GM12865 (cell line): ENCODE data around the gene FRMD4A.

Experiments used
- DNase-seq: peaks from one replicate; pipeline ENCODE4 v3.0.0; 2010; ENCODE audit warnings: low read depth
- H3K4me3 ChIP-seq: 2 replicates; pipeline ENCODE4 v1.5.1; 2011; ENCODE audit warnings: mild to moderate bottlenecking, low read depth, low read length, control low read depth
- TF ChIP-seq, protein P1 (sequence below): IDR thresholded peaks from 2 replicates; pipeline ENCODE4 v1.5.1; 2011; ENCODE audit warnings: low read length, control low read depth, low read depth, inconsistent platforms; ENCODE audit not compliant: insufficient read depth; ENCODE audit errors: missing control alignments

The FRMD4A gene

DNA sequence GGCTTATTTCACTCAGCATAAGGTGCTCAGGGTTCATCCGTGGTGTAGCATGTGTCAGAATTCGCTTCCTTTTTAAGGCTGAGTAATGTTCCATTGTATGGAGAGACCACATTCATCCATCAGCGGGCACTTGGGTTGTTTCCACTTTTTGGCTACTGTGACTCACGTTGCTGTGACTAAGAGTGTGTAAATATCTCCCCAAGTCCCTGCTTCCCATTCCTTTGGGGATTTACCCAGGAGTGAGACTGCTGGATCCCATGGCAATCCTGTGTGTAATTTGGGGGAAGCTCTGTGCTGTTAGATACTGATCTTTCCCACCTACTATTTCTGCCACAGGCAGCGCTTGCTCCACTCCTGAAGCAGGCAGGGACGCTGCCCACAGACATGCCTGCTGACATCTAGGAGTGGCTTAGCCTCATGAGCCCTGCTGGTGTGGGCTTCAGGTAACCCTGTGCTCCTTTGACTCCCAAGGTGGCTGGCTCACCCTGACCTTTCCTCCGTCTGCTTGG lies 346.0 kb downstream of the FRMD4A start:
- no peak for DNase-seq
- H3K4me3 ChIP-seq = no peak overlapping the region
- TF ChIP-seq, protein P1, sequence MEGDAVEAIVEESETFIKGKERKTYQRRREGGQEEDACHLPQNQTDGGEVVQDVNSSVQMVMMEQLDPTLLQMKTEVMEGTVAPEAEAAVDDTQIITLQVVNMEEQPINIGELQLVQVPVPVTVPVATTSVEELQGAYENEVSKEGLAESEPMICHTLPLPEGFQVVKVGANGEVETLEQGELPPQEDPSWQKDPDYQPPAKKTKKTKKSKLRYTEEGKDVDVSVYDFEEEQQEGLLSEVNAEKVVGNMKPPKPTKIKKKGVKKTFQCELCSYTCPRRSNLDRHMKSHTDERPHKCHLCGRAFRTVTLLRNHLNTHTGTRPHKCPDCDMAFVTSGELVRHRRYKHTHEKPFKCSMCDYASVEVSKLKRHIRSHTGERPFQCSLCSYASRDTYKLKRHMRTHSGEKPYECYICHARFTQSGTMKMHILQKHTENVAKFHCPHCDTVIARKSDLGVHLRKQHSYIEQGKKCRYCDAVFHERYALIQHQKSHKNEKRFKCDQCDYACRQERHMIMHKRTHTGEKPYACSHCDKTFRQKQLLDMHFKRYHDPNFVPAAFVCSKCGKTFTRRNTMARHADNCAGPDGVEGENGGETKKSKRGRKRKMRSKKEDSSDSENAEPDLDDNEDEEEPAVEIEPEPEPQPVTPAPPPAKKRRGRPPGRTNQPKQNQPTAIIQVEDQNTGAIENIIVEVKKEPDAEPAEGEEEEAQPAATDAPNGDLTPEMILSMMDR = no peak

DNA sequence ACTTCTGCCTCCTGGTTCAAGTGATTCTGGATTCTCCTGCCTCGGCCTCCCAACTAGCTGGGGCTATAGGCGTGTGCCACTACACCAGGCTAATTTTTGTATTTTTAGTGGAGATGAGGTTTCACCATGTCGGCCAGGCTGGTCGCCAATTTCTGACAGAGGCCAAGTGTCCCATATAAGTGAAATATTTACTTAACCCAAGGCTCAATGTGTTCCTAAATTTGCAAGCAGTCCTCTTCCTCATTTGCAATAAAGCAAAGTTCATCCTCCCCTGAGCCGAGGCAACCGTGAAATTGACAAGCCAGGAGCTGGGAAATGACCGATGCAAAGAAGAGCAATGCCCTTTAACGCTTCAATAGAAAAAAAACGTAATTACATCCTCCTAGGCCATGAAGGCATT lies 347.7 kb downstream of the FRMD4A start:
- H3K4me3 ChIP-seq = no peak overlapping the region
- no peak for DNase-seq
- TF ChIP-seq, protein P1 = no peak

DNA sequence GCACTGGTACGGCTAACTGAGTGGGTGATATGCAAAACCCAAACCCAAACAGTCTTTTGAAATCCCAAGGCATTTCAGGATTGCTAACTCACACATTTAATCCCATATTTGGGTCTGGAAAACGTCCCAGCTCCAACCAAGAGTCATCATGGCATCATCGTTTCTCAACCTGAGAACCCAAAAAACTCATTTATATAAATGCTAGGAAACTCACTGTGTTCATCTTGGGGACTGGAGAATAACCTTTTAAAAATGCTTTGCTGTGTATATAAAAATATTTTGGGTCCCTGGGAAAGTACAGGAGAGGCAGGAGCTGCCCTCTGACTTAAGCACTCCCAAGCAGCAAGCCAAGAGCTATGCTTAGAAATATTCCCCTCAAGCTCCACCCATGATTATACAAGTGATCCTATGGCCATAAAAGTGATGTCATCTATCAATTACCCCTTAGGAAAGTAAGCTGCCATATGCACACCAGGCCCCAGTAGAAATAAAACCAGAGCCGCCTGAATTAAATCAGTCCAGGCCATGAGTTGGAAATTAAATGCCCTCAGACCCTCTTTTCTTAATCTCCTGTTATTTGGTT lies 352.1 kb downstream of the FRMD4A start:
- no peak overlapping the region for H3K4me3 ChIP-seq
- TF ChIP-seq, protein P1 = no peak
- DNase-seq = no peak

DNA sequence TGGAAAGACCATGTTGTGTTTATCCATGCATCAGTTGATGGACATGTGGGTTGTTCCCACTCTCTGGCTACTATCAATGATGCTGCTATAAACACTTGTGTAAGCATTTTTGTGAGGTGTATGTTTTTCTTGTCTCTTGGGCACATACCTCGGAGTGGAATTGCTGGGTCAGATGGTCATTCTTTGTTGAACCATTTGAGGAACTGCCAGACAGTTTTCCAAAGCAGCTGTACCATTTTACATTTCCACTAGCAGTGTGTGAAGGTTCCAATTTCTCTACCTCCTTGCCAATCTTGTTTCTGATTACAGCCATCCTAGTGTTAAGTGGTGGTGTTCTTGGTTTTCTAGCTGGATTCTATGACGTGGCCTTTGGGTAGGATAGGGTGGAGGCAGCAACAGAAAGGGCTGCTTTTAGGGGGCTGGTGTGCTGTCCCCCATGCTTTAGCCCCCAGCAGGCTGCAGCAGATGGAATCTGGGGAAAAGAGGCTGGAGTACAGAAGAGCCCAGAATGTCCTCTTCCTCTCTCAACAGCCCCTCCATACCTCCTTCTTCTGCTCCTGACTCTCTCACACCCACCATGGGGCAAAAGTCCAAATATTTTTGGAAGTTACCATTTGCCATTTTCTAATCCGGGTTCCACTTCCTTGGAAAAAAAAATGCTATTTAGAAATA lies 352.7 kb downstream of the FRMD4A start:
- no peak for DNase-seq
- no peak overlapping the region for H3K4me3 ChIP-seq
- TF ChIP-seq, protein P1 = no peak

DNA sequence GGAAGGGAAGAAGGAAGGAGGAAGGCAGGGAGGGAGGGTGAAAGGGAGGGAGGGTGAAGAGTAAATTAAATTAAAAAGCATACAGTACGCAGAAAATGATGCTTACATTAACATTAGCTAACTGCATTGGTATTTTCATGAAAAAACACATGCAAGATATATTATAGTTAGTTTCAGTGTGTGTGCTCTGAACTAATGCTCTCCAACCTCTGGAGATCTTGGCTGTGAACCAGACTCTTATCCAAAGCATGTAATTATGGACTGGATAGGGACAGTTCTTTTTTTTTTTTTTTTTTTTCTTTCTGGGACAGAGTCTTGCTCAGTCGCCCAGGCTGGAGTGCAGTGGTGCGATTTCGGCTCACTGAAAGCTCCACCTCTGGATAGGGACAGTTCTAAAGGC lies 357.0 kb downstream of the FRMD4A start:
- no peak overlapping the region for H3K4me3 ChIP-seq
- TF ChIP-seq, protein P1 = no peak
- no peak for DNase-seq

DNA sequence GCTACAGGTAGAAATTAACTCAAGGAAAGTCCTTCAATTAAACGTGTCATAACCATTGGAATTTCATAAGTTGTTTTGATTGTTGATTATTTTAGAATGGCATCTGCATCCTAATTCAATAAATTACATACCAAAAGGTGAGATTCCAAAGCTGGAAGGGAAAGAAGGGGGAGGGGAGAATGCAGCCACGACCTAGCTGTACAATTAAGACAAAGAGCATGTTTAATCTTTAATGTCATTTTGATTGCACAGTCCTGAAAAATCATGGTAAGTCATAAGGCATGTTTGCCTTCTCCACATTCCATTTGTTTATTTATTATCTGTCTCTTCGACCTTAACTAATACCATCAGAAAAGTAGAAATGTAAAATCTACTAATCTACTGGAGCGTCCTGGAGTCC lies 358.1 kb downstream of the FRMD4A start:
- H3K4me3 ChIP-seq = no peak overlapping the region
- TF ChIP-seq, protein P1 = no peak
- no peak for DNase-seq
